GM21576 (cell line): ENCODE data around the gene CEP295NL.
"Not testable (repeated sequence)": the region's sequence is repeated elsewhere in the genome, so short reads cannot be mapped to it uniquely, and the experiment has no call there.

Source experiments
- ATAC-seq: cut with Tn5 transposase; IDR thresholded peaks from one replicate; pipeline ENCODE4 v1.9.1; 2021; ENCODE audit warnings: mild to moderate bottlenecking, moderate library complexity; ENCODE audit not compliant: unreplicated experiment

CEP295NL gene

GRCh38 chr17:78929908-78930775 is 27.1 kb upstream of the CEP295NL start:
- ATAC-seq = no peak

GRCh38 chr17:78925662-78926555 is 22.9 kb upstream of the CEP295NL start:
- no peak for ATAC-seq

GRCh38 chr17:78925234-78925633 is 22.2 kb upstream of the CEP295NL start, which contains the start of gene TIMP2:
TIMP2 (minus strand) TSS chr17:78925387; CDS start chr17:78925088, 299 bp downstream.
- no peak for ATAC-seq

- ATAC-seq = no peak
Observed at GRCh38 chr17:78924481-78925151, 21.6 kb upstream of the CEP295NL start.

- no peak for ATAC-seq
Observed at GRCh38 chr17:78923660-78924453, 20.9 kb upstream of the CEP295NL start.

- no peak for ATAC-seq
Observed at GRCh38 chr17:78922816-78923498, 20.0 kb upstream of the CEP295NL start.

GRCh38 chr17:78921437-78921971 is 18.5 kb upstream of the CEP295NL start:
- ATAC-seq = no peak

- ATAC-seq = no peak
Observed at GRCh38 chr17:78920528-78920927, 17.5 kb upstream of the CEP295NL start.

GRCh38 chr17:78919861-78920450 is 17.0 kb upstream of the CEP295NL start:
- ATAC-seq = no peak

- ATAC-seq = no peak
Observed at GRCh38 chr17:78918979-78919378, 16.0 kb upstream of the CEP295NL start.

GRCh38 chr17:78917451-78918275 is 14.7 kb upstream of the CEP295NL start:
- ATAC-seq = no peak

GRCh38 chr17:78915872-78916632 is 13.1 kb upstream of the CEP295NL start:
- no peak for ATAC-seq

GRCh38 chr17:78913115-78913514 is 10.1 kb upstream of the CEP295NL start:
- no peak for ATAC-seq

GRCh38 chr17:78912082-78912481 is 9.1 kb upstream of the CEP295NL start:
- ATAC-seq = no peak

GRCh38 chr17:78911543-78911942 is 8.5 kb upstream of the CEP295NL start:
- ATAC-seq = not testable (repeated sequence)

- ATAC-seq = no peak
Observed at GRCh38 chr17:78910497-78911284, 7.7 kb upstream of the CEP295NL start.

- no peak for ATAC-seq
Observed at GRCh38 chr17:78908426-78908825, 5.4 kb upstream of the CEP295NL start.
